HG03442 (cell line): ENCODE results near the gene ZBTB20.

Source experiments
- ATAC-seq: cut with Tn5 transposase; IDR thresholded peaks from one replicate; pipeline ENCODE4 v1.9.1; 2021; ENCODE audit warnings: mild to moderate bottlenecking, moderate library complexity; ENCODE audit not compliant: unreplicated experiment

ZBTB20 gene

DNA sequence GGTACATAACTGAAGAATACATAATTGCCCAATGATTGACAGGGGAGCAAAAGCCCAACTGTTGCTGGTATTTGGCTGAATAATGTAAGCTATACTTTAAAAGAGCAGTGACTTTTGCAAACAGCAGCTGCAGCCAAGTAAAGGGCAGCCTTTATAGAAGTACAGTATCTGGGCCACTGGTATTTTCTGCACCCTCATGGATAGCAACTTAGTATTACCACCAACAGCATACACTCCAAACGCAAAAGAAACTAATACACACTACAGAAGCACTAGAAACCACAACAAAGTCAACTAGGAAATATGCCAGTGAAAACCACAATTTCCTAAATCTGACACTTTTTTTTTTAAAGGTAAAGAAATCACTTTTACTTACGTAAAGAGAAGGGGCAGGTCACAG, 647.1 kb downstream of the ZBTB20 start:
- peak; percentile 75 for ATAC-seq

DNA sequence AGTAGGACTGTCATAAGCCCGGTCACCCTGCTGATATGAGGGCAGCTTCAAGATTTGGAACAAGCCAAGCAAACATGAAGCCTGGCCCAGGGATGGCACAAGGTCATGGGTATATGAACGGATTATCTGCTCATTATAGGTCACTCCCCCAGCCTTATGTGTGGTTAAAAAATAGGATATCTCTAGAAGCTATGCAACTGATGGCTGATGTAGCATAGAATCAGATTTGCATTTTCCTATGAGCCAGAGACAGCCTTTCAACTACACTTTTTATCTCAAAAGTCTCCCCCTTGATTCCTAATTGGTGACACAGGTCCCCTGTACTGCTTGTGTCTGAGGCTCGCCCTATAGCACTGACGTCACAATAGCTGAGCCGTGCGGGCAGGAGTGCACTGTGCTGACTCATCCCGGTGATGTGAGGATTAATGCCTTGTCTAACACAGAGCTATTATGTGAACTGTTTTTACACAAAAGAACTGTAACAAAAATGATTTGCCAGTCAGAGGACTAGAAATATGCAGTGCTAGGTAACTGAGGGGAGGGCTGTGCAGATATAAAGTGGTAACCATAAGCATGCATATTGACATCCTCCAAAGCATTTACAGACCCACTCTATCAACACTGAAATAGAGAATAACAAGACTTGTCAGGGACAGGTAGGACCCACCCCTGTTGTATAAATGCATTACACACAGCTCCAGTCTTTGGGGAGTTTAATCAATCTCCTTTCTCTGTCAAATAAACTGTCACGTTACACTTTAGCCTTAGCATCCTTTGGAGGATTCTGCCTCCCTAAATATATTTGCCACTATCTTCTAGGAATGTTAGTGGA, 648.3 kb downstream of the ZBTB20 start:
- no peak for ATAC-seq

DNA sequence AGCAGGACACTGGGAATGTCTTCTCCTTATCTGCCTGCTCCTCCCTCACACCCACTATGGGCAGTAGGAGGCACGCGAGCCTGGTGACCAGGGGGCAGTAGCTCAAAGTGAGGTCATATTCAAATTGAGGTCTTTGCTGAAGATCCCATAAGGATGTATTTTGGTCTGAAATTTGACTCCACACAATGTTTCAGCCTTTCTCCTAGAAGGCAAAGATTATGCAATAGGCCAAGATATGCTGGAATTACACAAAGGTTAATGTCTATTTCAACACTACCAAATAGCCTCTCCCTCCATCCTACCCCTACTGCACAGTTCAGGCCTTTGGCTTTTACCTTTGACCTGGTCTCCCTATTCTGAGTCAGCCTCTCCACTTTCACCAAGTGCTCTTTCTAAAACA, 650.2 kb downstream of the ZBTB20 start:
- no peak for ATAC-seq

DNA sequence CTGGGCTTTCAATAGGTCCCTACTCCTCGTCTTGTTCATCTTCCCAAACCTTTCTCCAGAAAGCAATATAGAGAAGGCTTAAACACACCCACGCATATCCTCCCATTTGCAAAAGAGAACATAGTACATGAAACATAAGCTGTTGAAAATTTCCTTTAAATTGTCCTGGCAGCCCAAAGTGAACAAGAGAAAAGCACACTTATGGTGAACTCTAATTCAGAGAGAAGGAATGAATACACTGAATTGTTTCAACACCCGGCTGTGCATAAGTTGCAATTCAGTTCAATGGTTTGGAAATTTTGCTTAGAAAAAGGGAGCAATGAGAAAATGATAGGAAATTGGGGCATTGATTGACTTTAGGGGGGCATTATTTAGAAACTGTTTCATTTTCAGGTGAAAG, 650.6 kb downstream of the ZBTB20 start:
- no peak for ATAC-seq

DNA sequence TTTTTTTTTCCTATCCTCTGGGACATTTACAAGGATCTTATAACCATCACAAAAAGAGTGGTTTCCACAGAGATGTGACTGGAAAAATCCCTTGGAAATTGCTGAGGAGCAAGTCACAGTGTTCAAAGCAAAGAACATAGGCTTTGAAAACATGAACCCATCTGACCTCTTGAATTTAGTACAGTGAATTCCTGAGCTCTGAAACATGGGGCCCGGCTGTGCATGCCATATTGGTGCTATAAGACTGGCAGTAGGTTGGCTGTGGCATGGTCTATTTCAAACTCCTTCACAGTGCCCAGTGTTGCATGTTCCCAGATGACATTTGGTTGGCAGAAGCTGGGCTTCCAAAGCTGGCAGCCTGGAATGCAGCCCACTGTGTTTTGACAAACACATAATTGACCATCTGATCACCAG, 651.1 kb downstream of the ZBTB20 start:
- ATAC-seq: no peak

DNA sequence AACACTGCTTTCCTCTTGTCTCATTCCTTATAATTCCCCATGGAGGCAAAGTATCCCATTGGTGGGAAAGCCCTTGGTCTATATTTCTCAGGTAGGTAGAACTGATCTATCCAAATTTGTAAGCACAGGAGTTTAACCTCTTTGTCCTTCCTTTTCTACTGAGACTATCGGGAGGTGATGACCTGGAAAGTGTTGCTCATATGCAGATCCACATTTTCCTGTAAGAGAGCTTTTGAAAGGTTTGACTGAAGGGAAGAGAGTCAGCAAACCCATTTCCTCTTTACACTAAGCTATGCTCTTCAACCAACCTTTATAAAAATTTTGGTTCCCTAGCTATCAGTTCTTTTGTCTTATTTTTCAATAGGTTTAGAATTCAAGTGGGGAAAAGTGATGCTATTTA, 652.6 kb downstream of the ZBTB20 start:
- no peak for ATAC-seq

DNA sequence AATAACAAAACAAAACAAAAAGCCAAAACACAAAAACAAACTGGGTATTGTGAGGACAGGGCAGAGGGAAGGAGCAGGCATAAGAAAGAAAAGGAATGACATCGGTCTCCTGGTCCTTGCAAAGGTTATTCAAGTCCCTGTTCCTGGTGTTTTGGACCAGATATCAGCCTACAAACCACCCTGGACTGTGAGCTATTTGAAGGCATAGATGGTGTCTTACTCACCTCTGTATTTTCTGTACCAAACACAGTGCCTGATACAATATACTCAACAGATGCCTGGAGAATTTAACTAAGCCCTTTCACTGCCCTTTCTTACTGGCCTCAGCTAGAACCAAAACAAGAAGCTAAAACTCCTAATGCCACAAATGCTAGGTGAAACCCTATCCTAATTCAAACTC, 656.3 kb downstream of the ZBTB20 start:
- no peak for ATAC-seq

DNA sequence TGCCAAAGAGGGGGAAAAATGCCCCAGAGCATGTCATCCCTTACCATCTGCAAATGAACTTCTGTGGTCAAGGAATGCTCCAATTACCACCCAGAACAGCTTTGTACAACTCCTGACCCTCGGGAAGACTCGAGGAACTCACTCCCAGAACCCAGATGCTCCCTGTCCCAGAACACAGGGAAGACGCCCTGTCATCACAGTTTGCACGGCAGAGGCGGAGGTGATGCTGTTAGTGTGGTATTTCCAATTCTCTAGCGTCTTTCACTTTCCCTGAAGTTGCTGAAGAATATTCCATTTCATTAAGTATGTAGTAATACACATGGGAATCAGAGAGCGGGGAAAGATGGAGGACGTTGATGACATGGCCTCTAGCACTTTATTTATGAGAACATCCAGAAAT, 659.6 kb downstream of the ZBTB20 start:
- no peak for ATAC-seq

DNA sequence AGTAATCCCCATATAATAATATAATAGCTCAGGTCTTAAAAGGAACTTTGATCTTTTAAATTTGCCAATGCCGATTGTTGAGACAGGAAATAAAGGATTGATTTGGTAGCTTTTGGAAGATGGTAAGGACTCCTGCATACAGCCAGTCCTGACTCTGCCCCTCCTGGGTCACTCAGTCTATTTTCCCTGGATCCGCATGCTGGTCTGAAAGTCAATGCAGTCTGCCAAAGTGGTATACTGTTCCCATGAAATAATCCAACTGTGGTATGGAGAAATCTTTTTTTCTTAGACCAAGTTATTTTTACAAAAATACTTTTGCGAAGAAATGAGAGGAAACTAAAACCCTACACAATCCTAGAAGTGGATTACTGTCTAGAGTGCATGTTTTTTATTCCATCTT, 662.2 kb downstream of the ZBTB20 start:
- ATAC-seq: no peak

DNA sequence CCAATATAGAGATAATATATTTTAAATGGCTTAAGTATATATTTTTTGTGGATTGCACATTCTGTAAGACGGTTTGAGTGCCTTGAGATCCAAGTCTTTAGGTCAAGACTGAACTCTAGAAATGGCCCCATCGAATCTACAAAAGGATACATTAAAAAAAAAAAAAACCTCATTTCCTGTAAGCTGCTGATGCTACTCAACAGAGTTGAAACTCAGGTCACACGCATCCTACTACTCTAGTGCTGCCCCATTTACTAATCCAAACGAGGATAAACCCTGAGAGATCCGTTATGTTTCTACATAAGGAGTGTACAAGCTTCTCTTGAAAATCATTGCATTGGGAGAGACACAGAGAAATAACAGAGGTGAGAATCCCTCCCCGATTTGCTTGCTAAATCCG, 666.0 kb downstream of the ZBTB20 start:
- ATAC-seq: no peak

DNA sequence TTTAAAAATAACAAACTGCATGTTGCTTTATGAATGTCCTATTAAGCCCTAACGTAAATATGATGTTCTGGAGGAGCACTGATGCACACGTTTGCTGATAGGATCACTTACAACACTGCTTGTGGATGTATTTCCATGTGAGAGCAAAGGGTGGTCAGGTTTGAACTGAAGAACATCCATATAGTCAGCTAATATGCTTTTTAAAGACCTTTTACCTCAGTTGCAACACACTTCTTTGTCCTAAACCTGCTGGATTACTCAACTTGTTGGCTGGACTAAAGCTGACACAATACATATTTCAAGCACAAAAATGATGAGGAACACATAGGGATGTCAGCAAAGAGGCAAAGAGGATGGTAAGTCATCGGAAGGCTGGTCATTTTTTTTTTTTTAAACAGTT, 666.6 kb downstream of the ZBTB20 start:
- no peak for ATAC-seq

DNA sequence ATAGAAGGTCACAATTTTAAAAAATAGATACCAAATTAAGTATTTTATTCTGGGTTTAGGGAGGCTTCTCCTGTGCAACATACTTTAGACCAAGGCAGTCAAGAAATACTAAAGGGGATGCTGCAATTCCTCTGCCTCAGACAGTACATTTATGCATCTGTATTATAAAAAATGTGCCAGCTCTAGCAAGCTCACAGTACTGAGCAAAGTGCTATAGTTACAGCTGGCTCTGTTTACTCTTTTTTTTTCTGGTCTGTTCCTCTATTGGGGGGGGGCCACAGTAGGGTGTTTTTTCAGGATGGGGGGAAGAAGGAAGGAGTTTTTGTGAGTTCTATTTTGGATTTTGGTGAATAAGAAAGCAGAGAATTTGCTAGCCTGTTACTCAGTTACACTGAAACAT, 668.3 kb downstream of the ZBTB20 start:
- no peak for ATAC-seq

DNA sequence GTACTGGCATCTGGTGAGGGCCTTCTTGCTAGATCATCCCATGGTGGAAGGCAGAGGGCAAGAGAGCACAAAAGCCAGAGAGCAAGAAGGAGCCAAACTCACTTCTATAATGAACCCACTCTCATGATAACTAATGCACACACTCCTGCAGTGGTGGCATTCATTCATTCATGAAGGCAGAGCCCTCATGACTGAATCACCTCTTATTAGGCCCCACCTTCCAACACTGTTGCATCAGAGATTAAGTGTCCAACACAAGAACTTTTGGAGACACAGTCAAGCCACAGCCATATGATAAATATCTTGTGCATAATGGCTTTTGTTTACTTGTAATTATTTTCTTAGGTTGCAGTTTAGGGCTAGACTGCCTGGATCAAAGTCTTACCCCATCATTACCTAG, 670.6 kb downstream of the ZBTB20 start:
- ATAC-seq: no peak

DNA sequence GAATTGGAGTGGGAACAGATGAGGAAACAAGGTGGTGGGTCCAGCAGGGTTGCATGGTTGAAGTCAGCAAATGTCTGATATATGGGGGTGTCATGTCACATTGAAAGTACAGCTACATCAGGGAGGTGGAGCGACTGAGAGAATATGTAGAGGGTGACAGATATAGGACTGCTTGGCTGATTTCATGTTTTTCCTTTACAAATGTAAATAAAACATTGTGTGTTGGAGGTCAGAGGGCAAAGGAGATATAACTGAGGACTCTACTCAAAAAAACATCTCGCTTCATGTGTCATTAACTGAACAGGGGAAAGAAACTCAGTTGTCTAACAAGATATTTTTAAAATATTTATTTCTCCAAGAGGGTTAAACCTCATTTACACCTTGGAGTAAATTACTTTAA, 675.6 kb downstream of the ZBTB20 start:
- ATAC-seq: no peak

DNA sequence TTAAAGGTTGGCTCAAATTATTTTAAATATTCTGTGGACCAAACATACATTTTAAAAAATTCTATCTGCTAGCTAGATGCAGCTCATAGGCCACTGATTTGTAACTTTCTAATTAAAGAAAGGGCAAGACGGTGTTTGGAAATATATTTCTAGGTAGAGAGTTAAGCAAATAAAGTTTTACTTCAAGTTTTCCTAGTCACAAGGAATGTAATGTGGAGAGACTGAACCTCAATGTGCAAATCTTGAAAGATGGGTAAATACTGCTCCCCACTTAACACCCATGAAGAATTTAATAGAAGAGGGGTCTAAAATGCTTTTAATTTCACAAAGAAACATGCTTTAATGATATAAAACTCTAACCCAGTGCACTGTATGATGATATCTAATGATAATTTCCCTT, 678.0 kb downstream of the ZBTB20 start:
- ATAC-seq: no peak

DNA sequence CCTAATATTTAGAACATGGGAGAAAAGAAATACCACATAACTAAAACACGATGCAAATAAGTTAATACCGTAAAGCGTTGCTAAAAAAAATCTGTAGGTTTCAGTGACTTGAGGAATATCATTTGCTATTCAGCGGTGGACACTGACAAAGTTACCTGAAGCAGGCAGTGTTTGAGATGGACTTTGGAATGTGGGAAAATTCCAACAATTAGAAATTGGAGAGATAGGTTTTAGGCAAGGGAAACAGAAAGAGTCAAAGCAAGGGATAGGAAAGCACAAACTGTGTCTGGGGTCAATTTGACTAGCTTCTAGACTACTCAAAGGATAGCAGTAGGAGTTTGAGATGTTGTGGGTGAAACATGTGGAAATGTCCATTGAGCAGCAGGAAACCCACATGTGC, 680.3 kb downstream of the ZBTB20 start:
- ATAC-seq: no peak

DNA sequence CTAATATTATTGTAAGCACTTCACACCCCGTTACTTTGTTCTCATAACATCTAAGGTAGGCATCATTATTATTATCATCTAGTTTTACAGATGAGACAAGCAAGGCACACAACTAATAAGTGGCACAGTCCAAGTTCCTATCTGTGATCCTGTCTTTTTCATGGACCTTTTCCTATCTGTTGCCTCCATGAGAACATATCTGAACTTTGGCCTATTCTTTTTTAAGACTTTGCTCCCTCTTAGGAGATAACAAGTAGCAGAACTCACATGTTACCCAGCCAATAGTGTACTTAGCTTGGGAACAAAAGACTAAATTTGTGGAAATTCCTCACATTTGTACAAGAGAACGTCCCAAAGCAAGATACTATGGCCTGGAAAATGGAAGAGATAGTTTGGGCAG, 680.8 kb downstream of the ZBTB20 start:
- no peak for ATAC-seq

DNA sequence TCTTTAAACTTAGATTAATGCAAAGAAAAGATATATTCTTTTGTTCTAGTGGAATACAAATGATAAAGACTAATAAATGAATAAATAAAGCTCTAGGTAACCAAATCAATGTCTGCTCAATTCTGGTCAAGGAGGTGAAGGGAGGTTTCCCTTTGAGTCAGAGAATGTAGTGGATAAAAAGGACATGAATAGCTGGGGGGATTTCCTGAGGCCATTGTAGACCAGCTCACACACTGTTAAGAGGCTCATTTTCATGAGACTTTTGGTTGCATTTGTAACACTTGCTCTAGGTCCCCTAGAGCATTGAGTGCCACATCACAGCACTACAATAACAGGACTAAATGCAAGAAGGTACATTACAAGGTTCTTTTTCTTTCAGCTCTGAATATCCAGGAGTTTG, 682.5 kb downstream of the ZBTB20 start:
- peak; percentile 96 for ATAC-seq

DNA sequence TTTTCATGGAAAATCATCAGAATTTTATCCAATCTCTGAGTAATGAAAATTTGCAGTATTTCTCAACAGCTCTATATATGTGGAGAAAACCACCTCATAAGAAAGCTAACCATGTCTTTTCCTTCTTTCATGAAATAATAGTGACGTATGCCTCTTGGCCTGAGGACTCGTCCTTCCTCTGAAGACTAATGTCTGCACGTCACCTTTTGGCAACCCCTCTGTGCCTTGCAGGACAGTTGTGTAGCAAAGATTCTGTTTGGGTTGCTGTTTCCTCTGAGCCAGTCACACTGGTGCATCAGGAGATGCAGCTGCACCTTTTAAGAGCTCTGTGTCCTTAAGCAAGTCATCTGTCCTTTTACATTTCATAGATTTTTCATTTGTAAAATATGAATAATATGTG, 684.3 kb downstream of the ZBTB20 start:
- no peak for ATAC-seq

DNA sequence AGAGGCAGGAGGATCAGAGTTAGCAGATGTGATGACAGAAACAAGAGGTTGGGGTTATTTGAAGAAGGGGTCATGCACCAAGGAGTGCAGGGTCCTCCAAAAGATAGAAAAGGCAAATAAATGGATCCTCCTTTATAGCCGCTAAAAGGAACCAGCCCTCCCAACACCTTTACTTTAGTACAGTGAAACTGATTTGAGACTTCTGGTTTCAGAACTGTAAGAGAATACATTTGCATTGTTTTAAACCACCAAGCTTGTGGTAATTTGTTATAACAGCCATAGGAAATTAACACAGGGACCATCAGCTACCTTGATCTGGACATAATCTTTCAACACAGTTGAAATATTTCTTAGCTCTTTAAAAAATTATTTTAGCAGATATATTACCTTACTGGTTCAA, 686.6 kb downstream of the ZBTB20 start:
- peak; percentile 34 for ATAC-seq

DNA sequence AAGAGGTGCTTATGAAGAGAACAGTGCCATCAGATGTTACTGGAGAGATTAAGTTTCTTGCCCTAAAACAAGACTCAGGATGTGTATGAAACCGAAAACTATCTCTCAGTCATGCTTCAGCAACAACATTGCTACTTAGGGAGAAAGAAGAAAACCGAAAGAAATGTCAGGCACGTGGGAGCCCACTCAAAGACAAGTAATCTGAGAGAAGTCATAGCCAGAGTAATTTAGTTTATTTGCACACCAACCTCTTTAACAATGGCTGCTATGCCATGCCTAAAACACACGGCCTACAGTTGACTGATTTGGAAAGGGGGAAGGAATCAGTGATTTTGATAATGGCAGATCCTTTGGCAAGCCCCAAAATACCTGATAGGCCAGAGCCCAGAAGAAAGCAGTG, 690.3 kb downstream of the ZBTB20 start:
- peak; percentile 76 for ATAC-seq

DNA sequence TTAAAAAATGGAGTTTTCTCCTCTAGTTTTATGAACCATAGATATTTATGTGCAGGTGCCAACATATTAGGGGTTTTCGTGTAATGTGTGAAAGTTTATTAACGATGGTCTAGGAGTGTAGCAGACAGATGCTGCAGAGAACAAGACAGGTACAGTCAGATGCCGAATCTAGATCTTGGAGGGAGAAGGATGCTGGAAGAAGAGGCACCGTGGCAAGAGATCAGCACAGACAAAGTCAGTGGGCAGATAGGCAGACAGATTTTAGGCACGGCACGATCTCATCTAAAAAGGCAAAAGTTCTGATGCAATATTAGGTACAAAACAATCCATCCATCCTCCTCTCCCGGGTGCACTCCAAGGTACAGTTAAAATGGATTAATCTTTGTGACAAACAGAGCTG, 691.7 kb downstream of the ZBTB20 start:
- ATAC-seq: no peak

DNA sequence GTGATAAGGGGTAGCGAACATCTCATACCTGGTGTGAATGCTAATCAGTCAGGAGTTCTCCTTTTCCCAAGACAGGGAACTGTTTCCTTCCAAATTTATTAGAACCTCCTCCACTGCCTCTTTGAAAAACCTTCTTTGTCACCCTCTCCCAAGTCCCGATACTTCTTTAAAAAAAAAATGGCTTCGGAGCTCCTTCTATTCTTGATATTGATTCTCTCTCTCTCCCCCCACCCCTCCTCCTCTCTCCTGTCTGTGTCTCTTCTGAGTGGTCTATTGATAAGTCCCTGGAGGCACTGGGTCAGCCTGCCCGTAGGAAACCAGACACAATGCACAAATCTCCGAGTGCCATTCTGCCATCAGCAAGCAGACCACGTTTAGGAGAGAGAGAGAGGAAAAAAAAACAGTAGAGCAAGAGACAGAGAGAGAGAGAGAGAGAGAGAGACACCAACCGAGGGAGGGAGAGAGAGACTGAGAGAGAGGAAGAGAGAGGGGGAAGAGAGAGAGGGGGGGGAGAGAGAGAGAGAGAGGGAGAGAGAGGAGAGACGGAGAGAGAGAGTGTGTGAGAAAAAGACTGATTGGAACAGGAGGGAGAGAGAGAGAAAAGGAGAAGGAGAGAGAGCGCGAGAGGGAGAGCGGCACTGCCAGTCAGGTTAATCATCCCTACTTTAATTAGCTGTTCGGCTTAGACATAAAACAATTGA, 692.4 kb downstream of the ZBTB20 start:
- no peak for ATAC-seq
